Lung (tissue), 12 donors: ENCODE results near the gene CCDC60. TPM values are rescaled to one million over a fixed set of nuclear protein-coding genes. Genes with fewer than 3 reads are reported as not detected.

Experiments used
- ATAC-seq: fragments of 200-7000 bp; cut with Tn5 transposase; one replicate; pipeline ENCODE4 v1.9.1; 2020; ENCODE audit warnings: moderate number of reproducible peaks; ENCODE audit not compliant: insufficient read depth, low FRiP score
- DNase-seq, 3 donors: peaks; one replicate each; pipeline ENCODE4 v3.0.0-alpha.2; 2013 to 2017
- H3K27ac ChIP-seq, 2 donors: one replicate each; pipeline ENCODE4 v1.5.1; 2013; ENCODE audit warnings: mild to moderate bottlenecking in 2 of 2, moderate library complexity in 2 of 2, control low read depth in 1 of 2, inconsistent platforms in 1 of 2, low read depth in 1 of 2, low read length in 1 of 2
- H3K27me3 ChIP-seq, 3 donors: one replicate each; pipeline ENCODE4 v1.5.1; 2013; ENCODE audit warnings: low read length in 2 of 3; ENCODE audit not compliant: control insufficient read depth in 3 of 3, insufficient read depth in 3 of 3
- H3K36me3 ChIP-seq, 4 donors: one replicate each; pipeline ENCODE4 v1.5.1; 2013; ENCODE audit warnings: low read length in 4 of 4, mild to moderate bottlenecking in 1 of 4, moderate library complexity in 1 of 4; ENCODE audit not compliant: control insufficient read depth in 4 of 4, insufficient read depth in 4 of 4
- H3K4me1 ChIP-seq, 5 donors: one replicate each; pipeline ENCODE4 v1.5.1; 2013; ENCODE audit warnings: low read length in 5 of 5, mild to moderate bottlenecking in 2 of 5, moderate library complexity in 1 of 5; ENCODE audit not compliant: control insufficient read depth in 5 of 5, insufficient read depth in 5 of 5
- H3K4me3 ChIP-seq: one replicate; pipeline ENCODE4 v1.5.1; 2013; ENCODE audit warnings: mild to moderate bottlenecking, control low read depth, moderate library complexity
- H3K9ac ChIP-seq, 2 donors: one replicate each; pipeline ENCODE4 v1.5.1; 2013; ENCODE audit warnings: low read length in 2 of 2, control low read depth in 1 of 2; ENCODE audit not compliant: insufficient read depth in 1 of 2
- H3K9me3 ChIP-seq, 4 donors: one replicate each; pipeline ENCODE4 v1.5.1; 2013; ENCODE audit warnings: low read length in 3 of 4, mild to moderate bottlenecking in 1 of 4, moderate library complexity in 1 of 4; ENCODE audit not compliant: control insufficient read depth in 4 of 4, insufficient read depth in 3 of 4
- CTCF ChIP-seq: IDR thresholded peaks from 2 replicates; pipeline ENCODE4 v1.5.1; 2012; ENCODE audit warnings: mild to moderate bottlenecking; ENCODE audit errors: control extremely low read depth, extremely low read depth
- WGBS, 2 donors: extraction: QIAGEN DNeasy Blood & Tissue Kit; methylation state at CpG; one replicate each; pipeline ENCODE4 v1.1.7; 2013; 5-methylcytosine and 5-hydroxymethylcytosine counted together
- polyA plus RNA-seq, 2 donors: library from polyadenylated mRNA; stranded (reverse); fragments of 200-250 nt; gene quantifications; one replicate each; pipeline ENCODE4 v1.2.1, GENCODE V29; 2013
- total RNA-seq, 2 donors: library from RNA; depleted of rRNA in 1 of 2; stranded (reverse); fragments of >200 nt in 1 of 2; gene quantifications; one replicate each; pipeline ENCODE4 v1.2.1, GENCODE V29; 2014 to 2021
- donor health status: control.
- donor health status: control.
- donor health status: Bipolar disorder and iron deficiency.
- donor health status: healthy.
- donor health status: DM: yes; HTN: yes; CAD: no.

The CCDC60 gene
- total and polyA plus RNA-seq, 4 donors, result 2.1 to 7.6 (median 3.5) TPM

GRCh38 chr12:119417440-119417839 lies 82.9 kb downstream of the CCDC60 start:
- peaks cover 0 to 4% (median 0%) of the 10 kb centered on the region in 5 donors for H3K4me1 ChIP-seq
- TF ChIP-seq CTCF, result no peak
- no peak for ATAC-seq
- H3K9me3 ChIP-seq, result no peaks in the 10 kb centered on the region
- H3K4me3 ChIP-seq, result no peak overlapping the region
- H3K9ac ChIP-seq, result no peak overlapping the region
- no peaks in the 10 kb centered on the region for H3K36me3 ChIP-seq
- H3K27ac ChIP-seq, result no peak overlapping the region
- DNase-seq, result no peak
- H3K27me3 ChIP-seq, result no peaks in the 10 kb centered on the region

GRCh38 chr12:119419381-119419780 lies 84.9 kb downstream of the CCDC60 start:
- ATAC-seq, result no peak
- no peak overlapping the region for H3K27ac ChIP-seq
- WGBS, 2 donors, result 90% methylated on average over 6 of the region's 6 CpGs
- H3K9ac ChIP-seq, result no peak overlapping the region
- DNase-seq, result no peak
- no peaks in the 10 kb centered on the region for H3K9me3 ChIP-seq
- no peaks in the 10 kb centered on the region for H3K4me1 ChIP-seq
- no peaks in the 10 kb centered on the region for H3K27me3 ChIP-seq
- TF ChIP-seq CTCF, result no peak
- no peak overlapping the region for H3K4me3 ChIP-seq
- no peaks in the 10 kb centered on the region for H3K36me3 ChIP-seq

GRCh38 chr12:119423285-119423684 lies 88.8 kb downstream of the CCDC60 start:
- H3K27ac ChIP-seq, result no peak overlapping the region
- H3K4me3 ChIP-seq, result no peak overlapping the region
- H3K9ac ChIP-seq, result no peak overlapping the region
- no peaks in the 10 kb centered on the region for H3K9me3 ChIP-seq
- H3K27me3 ChIP-seq, result no peaks in the 10 kb centered on the region
- no peak for ATAC-seq
- TF ChIP-seq CTCF, result no peak
- WGBS, 2 donors, result 14 to 29% methylated on average over 2 of the region's 2 CpGs
- no peaks in the 10 kb centered on the region for H3K36me3 ChIP-seq
- no peaks in the 10 kb centered on the region for H3K4me1 ChIP-seq
- no peak for DNase-seq

DNA sequence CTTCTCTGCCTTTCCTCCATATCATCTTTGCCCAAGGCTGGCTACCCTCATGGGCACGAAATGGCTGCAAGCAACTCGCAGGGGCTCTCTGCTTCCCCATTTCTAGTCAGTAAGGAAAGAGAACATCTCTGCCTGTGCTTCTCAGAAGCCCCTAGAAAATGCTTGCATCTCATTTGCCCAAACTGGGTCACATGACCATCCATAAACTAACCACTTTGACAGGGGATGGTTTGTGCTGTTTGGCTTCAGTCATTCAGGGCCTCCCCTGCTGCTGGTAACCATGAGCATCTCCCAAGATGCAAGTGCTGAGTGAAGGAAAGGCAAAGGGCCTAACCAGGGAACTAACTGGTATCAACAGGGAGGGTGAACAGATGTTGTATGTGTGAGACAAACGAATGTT lies 91.1 kb downstream of the CCDC60 start:
- no peaks in the 10 kb centered on the region for H3K27me3 ChIP-seq
- no peak overlapping the region for H3K4me3 ChIP-seq
- H3K36me3 ChIP-seq, result no peaks in the 10 kb centered on the region
- ATAC-seq, result no peak
- no peak overlapping the region for H3K27ac ChIP-seq
- no peaks in the 10 kb centered on the region for H3K4me1 ChIP-seq
- no peak for TF ChIP-seq CTCF
- WGBS, 2 donors, result 65 to 89% methylated on average over 3 of the region's 3 CpGs
- H3K9me3 ChIP-seq, result peaks cover 0 to 4% (median 0%) of the 10 kb centered on the region in 4 donors
- DNase-seq, result no peak
- no peak overlapping the region for H3K9ac ChIP-seq
